Psoas muscle (tissue), 8 donors: ENCODE data around the gene LPP. TPM values are rescaled to one million over a fixed set of nuclear protein-coding genes. Genes with fewer than 3 reads are reported as not detected.
A peak's percentile ranks its signal among the peaks of the same experiment; 100 is the strongest.

Source experiments
- ATAC-seq, 4 donors: fragments of 200-7000 bp; cut with Tn5 transposase; one replicate each; pipeline ENCODE4 v1.9.1; 2020; ENCODE audit warnings: moderate library complexity in 3 of 4, mild to moderate bottlenecking in 2 of 4
- DNase-seq, 2 donors: peaks; one replicate each; pipeline ENCODE4 v3.0.0-alpha.2; 2020
- H3K27ac ChIP-seq: fragments of 200-600 bp; one replicate; pipeline ENCODE4 v1.8.0; 2022
- H3K27me3 ChIP-seq, 3 donors: fragments of 200-600 bp in 1 of 3; one replicate each; pipeline versions ENCODE4 v1.6.1 to v1.8.0; 2013 to 2022; ENCODE audit warnings: low read length in 2 of 3, mild to moderate bottlenecking in 2 of 3, moderate library complexity in 1 of 3; ENCODE audit not compliant: insufficient read depth in 3 of 3
- H3K36me3 ChIP-seq, 2 donors: fragments of 200-600 bp in 1 of 2; one replicate each; pipeline versions ENCODE4 v1.6.1 to v1.8.0; 2013 to 2022; ENCODE audit warnings: low read depth in 1 of 2, mild to moderate bottlenecking in 1 of 2, moderate library complexity in 1 of 2; ENCODE audit not compliant: insufficient read depth in 1 of 2
- H3K4me1 ChIP-seq: fragments of 200-600 bp; one replicate; pipeline ENCODE4 v1.8.0; 2022
- H3K4me3 ChIP-seq: fragments of 200-600 bp; one replicate; pipeline ENCODE4 v1.8.0; 2022; ENCODE audit warnings: mild to moderate bottlenecking
- H3K9me3 ChIP-seq: fragments of 200-600 bp; one replicate; pipeline ENCODE4 v1.8.0; 2022
- CTCF ChIP-seq: fragments of 200-600 bp; IDR thresholded peaks from one replicate; pipeline ENCODE4 v1.8.0; 2022; ENCODE audit warnings: antibody characterized with exemption
- WGBS, 3 donors: extraction: QIAGEN DNeasy Blood & Tissue Kit; methylation state at CpG; one replicate each; pipeline versions ENCODE4 v1.1.6 to v1.1.7; 2013; 5-methylcytosine and 5-hydroxymethylcytosine counted together
- intact Hi-C, 2 donors: fragments of 100-400 bp; cut with DNase I; formaldehyde crosslinking; loops; one replicate each; pipeline versions ENCODE4 v1.11.0 to v1.14.2; 2022
- polyA plus RNA-seq, 3 donors: library from polyadenylated mRNA; stranded (reverse); fragments of 200-250 nt; gene quantifications; one replicate each; pipeline ENCODE4 v1.2.3, GENCODE V29; 2013
- total RNA-seq, 4 donors: library from RNA; stranded (reverse); fragmentation: NEBNext Ultra II Directional in 2 of 4; extraction: Animal tissue kit (Norgen Biotek cat#: 25700) in 2 of 4; gene quantifications; one replicate each; pipeline versions ENCODE4 v1.2.1 to v1.2.4, GENCODE V29; 2021 to 2023
- donor health status: healthy with polysubstance abuse.
- donor health status: DM: no; HTN: no; CAD: no; lungs with moderate emphysema.
- donor health status: Bipolar disorder and iron deficiency.
- donor health status: healthy.
- donor health status: DM: yes; HTN: yes; CAD: no.
- donor health status: DM: no; HTN: no; CAD: no.
- donor health status: DM: no; HTN: no; CAD: no.
- donor health status: DM: yes; HTN: yes; CAD: no.

Gene LPP
- total and polyA plus RNA-seq, 7 donors, result 2.6 to 80.3 (median 42.8) TPM

GRCh38 chr3:188345223-188345622 lies 191.3 kb downstream of the LPP start:
- TF ChIP-seq CTCF, result no peak
- Histone ChIP-seq H3K9me3 (no peaks in the 10 kb centered on the region), H3K4me1 (peaks cover 61% of the 10 kb centered on the region), H3K36me3 (no peaks in the 10 kb centered on the region), H3K27me3 (no peaks in the 10 kb centered on the region), H3K27ac (peak overlapping the region; percentile 91), H3K4me3 (no peak overlapping the region)
- DNase-seq (no peak), ATAC-seq (no peak)
- 55 to 59% (median 58%) methylated on average over 5 of the region's 5 CpGs for WGBS, 3 donors
- intact Hi-C loops, result loop anchor here in 1 of 2 donors (2.0 to 10.0 kb wide), 3 partner anchors 54 to 380 kb away; partner anchors contain the start of gene LPP

- no peak for TF ChIP-seq CTCF
- DNase-seq (peak; percentile 77 to 81), ATAC-seq (peak in 3 of 4 donors; percentile 32 to 61 (median 47))
- no peaks in the 10 kb centered on the region for H3K36me3 ChIP-seq
- H3K27ac ChIP-seq, result peak overlapping the region; percentile 72
- H3K4me3 ChIP-seq, result no peak overlapping the region
- intact Hi-C loops, result loop anchor here in 1 of 2 donors (10.0 kb wide), 2 partner anchors 194 to 384 kb away; partner anchors contain the start of gene LPP
- H3K27me3 ChIP-seq, result no peaks in the 10 kb centered on the region
- no peaks in the 10 kb centered on the region for H3K9me3 ChIP-seq
- H3K4me1 ChIP-seq, result peaks cover 51% of the 10 kb centered on the region
- WGBS, 3 donors, result 35 to 56% (median 50%) methylated on average over 9 of the region's 9 CpGs
These were observed 194.7 kb downstream of the LPP start for GRCh38 chr3:188348435-188349244.

DNA sequence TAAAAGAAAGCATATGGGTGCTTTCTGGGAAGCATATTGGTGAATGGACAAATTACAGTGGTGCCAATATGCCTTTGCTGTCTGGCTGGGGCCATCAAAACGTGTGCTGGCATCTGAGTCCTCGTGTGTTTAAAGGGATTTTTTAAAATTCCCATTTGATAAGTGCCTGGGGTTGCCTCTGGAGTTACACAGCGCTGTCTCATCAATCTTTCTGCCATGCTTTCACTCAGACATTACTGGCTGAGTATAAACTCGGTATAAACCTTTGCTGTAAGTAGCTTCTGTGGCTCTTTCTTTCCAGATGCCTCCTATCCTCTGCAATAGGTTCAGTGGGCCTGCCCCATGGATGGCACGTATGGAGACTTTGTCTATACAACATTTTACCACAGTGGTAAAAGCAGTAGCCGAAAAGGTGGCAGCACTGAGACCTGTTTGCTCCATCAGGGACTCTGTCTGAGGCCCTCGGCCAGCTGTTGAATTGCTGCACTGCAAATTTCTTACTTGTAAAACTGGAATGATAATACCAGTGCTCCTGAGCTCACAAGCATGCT lies 195.5 kb downstream of the LPP start:
- no peak for TF ChIP-seq CTCF
- DNase-seq (no peak), ATAC-seq (peak in 3 of 4 donors; percentile 14 to 23 (median 16))
- Histone ChIP-seq H3K27ac (peak overlapping the region; percentile 72), H3K4me1 (peaks cover 46% of the 10 kb centered on the region), H3K4me3 (no peak overlapping the region), H3K9me3 (no peaks in the 10 kb centered on the region), H3K36me3 (no peaks in the 10 kb centered on the region), H3K27me3 (no peaks in the 10 kb centered on the region)
- intact Hi-C loops, result loop anchor here in 1 of 2 donors (10.0 kb wide), 2 partner anchors 195 to 385 kb away; partner anchors contain the start of gene LPP
- WGBS, 3 donors, result 47 to 76% (median 52%) methylated on average over 7 of the region's 7 CpGs

DNA sequence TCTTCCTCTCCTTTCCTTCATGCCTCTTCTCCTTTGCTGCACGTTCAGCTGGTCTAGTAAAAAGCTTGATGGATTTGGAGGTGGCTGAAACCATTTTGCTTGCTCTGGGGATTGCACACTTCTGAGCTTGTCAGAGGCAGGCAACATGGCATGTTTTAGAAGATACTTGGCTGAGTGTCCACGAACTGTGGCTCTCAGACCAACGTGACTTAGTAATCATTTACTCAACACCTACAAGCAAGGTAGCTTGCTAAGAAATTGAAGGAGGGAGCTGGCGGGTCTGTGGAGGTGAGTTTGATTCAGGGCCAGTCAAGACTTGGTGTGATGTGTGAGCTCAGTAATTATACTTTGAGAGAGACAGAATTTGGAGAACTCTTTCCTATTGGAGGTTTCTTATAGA lies 196.0 kb downstream of the LPP start:
- intact Hi-C loops, result loop anchor here in 1 of 2 donors (5.0 to 10.0 kb wide), 4 partner anchors 195 to 608 kb away; partner anchors contain the start of gene LPP
- H3K27ac ChIP-seq, result peak overlapping the region; percentile 72
- no peak for TF ChIP-seq CTCF
- DNase-seq (no peak), ATAC-seq (no peak)
- H3K27me3 ChIP-seq, result no peaks in the 10 kb centered on the region
- H3K4me3 ChIP-seq, result no peak overlapping the region
- H3K4me1 ChIP-seq, result peaks cover 41% of the 10 kb centered on the region
- WGBS, 3 donors, result 47 to 53% (median 47%) methylated on average over 4 of the region's 4 CpGs
- no peaks in the 10 kb centered on the region for H3K9me3 ChIP-seq
- no peaks in the 10 kb centered on the region for H3K36me3 ChIP-seq
